Endothelial cell of umbilical vein (primary cell): Measurements from ENCODE around the gene TRMT10C.

Experiments used
- CTCF ChIP-seq, 2 donors: IDR thresholded peaks; 1 replicate in 1 of 2; 2 replicates in 1 of 2; pipeline ENCODE4 v1.5.1; 2011; ENCODE audit warnings: low read length in 2 of 2, mild to moderate bottlenecking in 2 of 2, moderate library complexity in 2 of 2, control low read depth in 1 of 2, inconsistent platforms in 1 of 2, low read depth in 1 of 2; ENCODE audit not compliant: insufficient read depth in 1 of 2; ENCODE audit errors: extremely low read depth in 1 of 2
- EZH2 ChIP-seq: IDR thresholded peaks from 2 replicates; pipeline ENCODE4 v1.6.1; 2012; ENCODE audit warnings: borderline replicate concordance, low read depth, mild to moderate bottlenecking, moderate library complexity, low read length, inconsistent platforms; ENCODE audit not compliant: severe bottlenecking
- JUN ChIP-seq: IDR thresholded peaks from 2 replicates; pipeline ENCODE4 v1.6.1; 2011; ENCODE audit warnings: borderline replicate concordance, low read depth; ENCODE audit not compliant: insufficient read length, insufficient read depth
- MYC ChIP-seq: IDR thresholded peaks from one replicate; pipeline ENCODE4 v1.6.1; 2011; ENCODE audit warnings: mild to moderate bottlenecking, low read depth, low read length
- POLR2A ChIP-seq: IDR thresholded peaks from 2 replicates; pipeline ENCODE4 v1.6.1; 2012; ENCODE audit warnings: low read depth, mild to moderate bottlenecking, control low read depth, low read length
- POLR2AphosphoS5 ChIP-seq: IDR thresholded peaks from 2 replicates; pipeline ENCODE4 v1.6.1; 2012; ENCODE audit warnings: low read depth, mild to moderate bottlenecking, control low read depth, low read length, moderate library complexity; ENCODE audit not compliant: insufficient read depth

- TF ChIP-seq POLR2AphosphoS5, result no peak
- no peak for TF ChIP-seq POLR2A
- no peak for TF ChIP-seq MYC
- TF ChIP-seq CTCF (IDR thresholded peaks at IDR 0.05; ENCODE audit: extremely low read depth in 1 of 2, insufficient read depth in 1 of 2, low read depth in 1 of 2, low read length in 2 of 2), result no peak
- TF ChIP-seq EZH2, result no peak
- no peak for TF ChIP-seq JUN
These were observed 12.2 kb upstream of the TRMT10C start for GRCh38 chr3:101549473-101549872.
